CD14-positive monocyte (primary cell): ENCODE measurements around the gene HTR1A. TPM values are rescaled to one million over a fixed set of nuclear protein-coding genes. Genes with fewer than 3 reads are reported as not detected.

Experiments
- DNase-seq, 3 donors: peaks; one replicate each; pipeline ENCODE4 v3.0.0-alpha.2; 2011 to 2022
- H2AFZ ChIP-seq: 2 replicates; pipeline ENCODE4 v1.6.0; 2012; ENCODE audit warnings: mild to moderate bottlenecking, low read depth, low read length, inconsistent platforms; ENCODE audit not compliant: insufficient read depth, poor library complexity, severe bottlenecking
- H3K27ac ChIP-seq, 2 donors: 1 replicate in 1 of 2; 2 replicates in 1 of 2; pipeline ENCODE4 v1.5.1; 2012 to 2013; ENCODE audit warnings: low read length in 2 of 2, control low read depth in 1 of 2, inconsistent platforms in 1 of 2, low read depth in 1 of 2, mild to moderate bottlenecking in 1 of 2
- H3K27me3 ChIP-seq, 2 donors: one replicate each; pipeline versions ENCODE4 v1.6.0 to v1.6.1; 2011 to 2013; ENCODE audit warnings: low read length in 2 of 2; ENCODE audit not compliant: control insufficient read depth in 2 of 2, insufficient read depth in 2 of 2
- H3K36me3 ChIP-seq, 2 donors: replicated peaks in 1 of 2; 1 replicate in 1 of 2; 2 replicates in 1 of 2; pipeline versions ENCODE4 v1.5.1 to v1.6.1; 2012 to 2013; ENCODE audit warnings: low read length in 2 of 2, control low read depth in 1 of 2, inconsistent platforms in 1 of 2, mild to moderate bottlenecking in 1 of 2; ENCODE audit not compliant: insufficient read depth in 2 of 2, control insufficient read depth in 1 of 2
- H3K4me1 ChIP-seq, 2 donors: 1 replicate in 1 of 2; 2 replicates in 1 of 2; pipeline versions ENCODE4 v1.5.1 to v1.6.1; 2012 to 2013; ENCODE audit warnings: low read length in 2 of 2, control low read depth in 1 of 2, inconsistent platforms in 1 of 2, mild to moderate bottlenecking in 1 of 2, moderate library complexity in 1 of 2; ENCODE audit not compliant: insufficient read depth in 2 of 2, control insufficient read depth in 1 of 2
- H3K4me2 ChIP-seq: replicated peaks from 2 replicates; pipeline ENCODE3; 2012; ENCODE audit warnings: low read length, moderate library complexity, mild to moderate bottlenecking; ENCODE audit not compliant: poor library complexity, severe bottlenecking; ENCODE audit errors: extremely low read depth
- H3K4me3 ChIP-seq, 3 experiments: fragments of 200-600 bp in 1 of 3; sonication (generic) in 1 of 3; replicated peaks in 1 of 3; 1 replicate in 2 of 3; 2 replicates in 1 of 3; pipeline ENCODE4 v1.5.1; 2011 to 2013; ENCODE audit warnings: low read length in 3 of 3, mild to moderate bottlenecking in 3 of 3, control low read depth in 2 of 3, low read depth in 2 of 3, inconsistent platforms in 1 of 3, moderate library complexity in 1 of 3
- H3K79me2 ChIP-seq: 2 replicates; pipeline ENCODE4 v1.6.0; 2012; ENCODE audit warnings: mild to moderate bottlenecking, control low read depth, inconsistent platforms, low read length, moderate library complexity; ENCODE audit not compliant: insufficient read depth
- H3K9ac ChIP-seq: 2 replicates; pipeline ENCODE4 v1.6.0; 2017; ENCODE audit warnings: low read length, mild to moderate bottlenecking; ENCODE audit not compliant: insufficient read depth, poor library complexity, severe bottlenecking
- H3K9me3 ChIP-seq, 2 donors: replicated peaks in 1 of 2; 1 replicate in 1 of 2; 2 replicates in 1 of 2; pipeline versions ENCODE4 v1.5.1 to v1.6.1; 2012 to 2013; ENCODE audit warnings: low read length in 2 of 2, control low read depth in 1 of 2; ENCODE audit not compliant: control insufficient read depth in 1 of 2, insufficient read depth in 1 of 2
- H4K20me1 ChIP-seq: 2 replicates; pipeline ENCODE4 v1.6.0; 2012; ENCODE audit warnings: mild to moderate bottlenecking, low read length, control low read depth, moderate library complexity; ENCODE audit not compliant: insufficient read depth
- H3K27ac Mint-ChIP-seq, 7 donors: one replicate each; pipeline ENCODE4 v1.8.0; 2020; ENCODE audit warnings: mild to moderate bottlenecking in 7 of 7, mixed read lengths in 7 of 7, moderate library complexity in 6 of 7, inconsistent platforms in 2 of 7
- H3K27me3 Mint-ChIP-seq, 3 donors: one replicate each; pipeline ENCODE4 v1.8.0; 2021 to 2022; ENCODE audit warnings: low read depth in 3 of 3, mild to moderate bottlenecking in 3 of 3, mixed read lengths in 3 of 3, moderate library complexity in 3 of 3, inconsistent platforms in 1 of 3
- H3K36me3 Mint-ChIP-seq, 2 donors: one replicate each; pipeline ENCODE4 v1.8.0; 2020; ENCODE audit warnings: mixed read lengths in 2 of 2, inconsistent platforms in 1 of 2, mild to moderate bottlenecking in 1 of 2
- H3K4me1 Mint-ChIP-seq: one replicate; pipeline ENCODE4 v1.8.0; 2020; ENCODE audit warnings: mild to moderate bottlenecking, mixed read lengths
- H3K4me3 Mint-ChIP-seq, 2 donors: one replicate each; pipeline ENCODE4 v1.8.0; 2020; ENCODE audit warnings: mild to moderate bottlenecking in 2 of 2, mixed read lengths in 2 of 2, moderate library complexity in 1 of 2
- H3K9me3 Mint-ChIP-seq, 7 donors: one replicate each; pipeline ENCODE4 v1.8.0; 2020 to 2022; ENCODE audit warnings: mixed read lengths in 7 of 7, mild to moderate bottlenecking in 6 of 7, moderate library complexity in 6 of 7, inconsistent platforms in 2 of 7
- CTCF ChIP-seq: fragments of 200-600 bp; IDR thresholded peaks from one replicate; pipeline ENCODE4 v1.8.0; 2022; ENCODE audit warnings: antibody characterized with exemption, mild to moderate bottlenecking
- WGBS: methylation state at CpG from one replicate; pipeline ENCODE4 v1.1.5; 2013; ENCODE audit warnings: missing lambda C conversion rate; ENCODE audit not compliant: insufficient coverage; 5-methylcytosine and 5-hydroxymethylcytosine counted together
- intact Hi-C, 2 donors: fragments of 100-400 bp; cut with micrococcal nuclease; formaldehyde crosslinking; loops; one replicate each; pipeline versions ENCODE4 v1.15.0 to v1.15.1; 2023
- polyA plus RNA-seq, 3 donors: library from polyadenylated mRNA; depleted of rRNA in 1 of 3; unstranded in 2 of 3; stranded (reverse) in 1 of 3; fragments of 300-500 nt in 2 of 3; fragments of >200 nt in 1 of 3; fragmentation: Illumina TruSeq in 2 of 3; gene quantifications; 1 replicate in 2 of 3; 2 replicates in 1 of 3; pipeline ENCODE4 v1.2.3, GENCODE V29; 2012 to 2021

HTR1A gene
- polyA plus RNA-seq, 3 donors = not detected

GRCh38 chr5:63935103-63935502, 27.1 kb downstream of the HTR1A start:
- no peak for TF ChIP-seq CTCF
- DNase-seq = no peak
- H3K9me3 ChIP-seq = peaks cover 0 to 4% of the 10 kb centered on the region in 2 donors
- Mint-ChIP-seq H3K9me3 (peaks cover 0 to 8% (median 1%) of the 10 kb centered on the region in 7 donors), H3K27ac (no peak overlapping the region), H3K27me3 (no peaks in the 10 kb centered on the region), H3K4me1 (no peaks in the 10 kb centered on the region), H3K36me3 (no peaks in the 10 kb centered on the region), H3K4me3 (no peak overlapping the region)
- H3K27me3 ChIP-seq = no peaks in the 10 kb centered on the region
- WGBS = 100% methylated on average over 1 of the region's 1 CpG
- H3K9ac ChIP-seq = no peak overlapping the region
- no peaks in the 10 kb centered on the region for H4K20me1 ChIP-seq
- intact Hi-C loops = no loop called here
- no peaks in the 10 kb centered on the region for H3K4me1 ChIP-seq
- H3K4me3 ChIP-seq = no peak overlapping the region
- H3K4me2 ChIP-seq = no peak overlapping the region
- no peak overlapping the region for H3K27ac ChIP-seq
- no peak overlapping the region for H2AFZ ChIP-seq
- no peaks in the 10 kb centered on the region for H3K79me2 ChIP-seq
- H3K36me3 ChIP-seq = no peaks in the 10 kb centered on the region

- Histone ChIP-seq H3K27me3 (no peaks in the 10 kb centered on the region), H3K36me3 (no peaks in the 10 kb centered on the region), H2AFZ (no peak overlapping the region), H3K4me1 (no peaks in the 10 kb centered on the region), H4K20me1 (no peaks in the 10 kb centered on the region), H3K4me2 (no peak overlapping the region), H3K27ac (no peak overlapping the region), H3K4me3 (no peak overlapping the region), H3K9me3 (peaks cover 0 to 4% of the 10 kb centered on the region in 2 donors), H3K79me2 (no peaks in the 10 kb centered on the region), H3K9ac (no peak overlapping the region)
- no peak for DNase-seq
- Mint-ChIP-seq H3K4me3 (no peak overlapping the region), H3K36me3 (no peaks in the 10 kb centered on the region), H3K27ac (no peak overlapping the region), H3K4me1 (no peaks in the 10 kb centered on the region), H3K9me3 (peaks cover 0 to 11% (median 3%) of the 10 kb centered on the region in 7 donors), H3K27me3 (no peaks in the 10 kb centered on the region)
- intact Hi-C loops = no loop called here
- 79% methylated on average over 1 of the region's 1 CpG for WGBS
- TF ChIP-seq CTCF = no peak
Observed at GRCh38 chr5:63931836-63932235, 30.4 kb downstream of the HTR1A start.
